IPS DF 4.7 (cell line): ENCODE data around the gene GPR78.
"Not testable (repeated sequence)": the region's sequence is repeated elsewhere in the genome, so short reads cannot be mapped to it uniquely, and the experiment has no call there.

Experiments
- DNase-seq: peaks from one replicate; pipeline ENCODE4 v3.0.0-alpha.2; 2013; ENCODE audit warnings: low spot score; ENCODE audit errors: extremely low read depth

GPR78 gene

GRCh38 chr4:8614365-8615193, 34.4 kb downstream of the GPR78 start:
- no peak for DNase-seq

GRCh38 chr4:8615366-8615765, 35.2 kb downstream of the GPR78 start:
- DNase-seq: no peak

DNA sequence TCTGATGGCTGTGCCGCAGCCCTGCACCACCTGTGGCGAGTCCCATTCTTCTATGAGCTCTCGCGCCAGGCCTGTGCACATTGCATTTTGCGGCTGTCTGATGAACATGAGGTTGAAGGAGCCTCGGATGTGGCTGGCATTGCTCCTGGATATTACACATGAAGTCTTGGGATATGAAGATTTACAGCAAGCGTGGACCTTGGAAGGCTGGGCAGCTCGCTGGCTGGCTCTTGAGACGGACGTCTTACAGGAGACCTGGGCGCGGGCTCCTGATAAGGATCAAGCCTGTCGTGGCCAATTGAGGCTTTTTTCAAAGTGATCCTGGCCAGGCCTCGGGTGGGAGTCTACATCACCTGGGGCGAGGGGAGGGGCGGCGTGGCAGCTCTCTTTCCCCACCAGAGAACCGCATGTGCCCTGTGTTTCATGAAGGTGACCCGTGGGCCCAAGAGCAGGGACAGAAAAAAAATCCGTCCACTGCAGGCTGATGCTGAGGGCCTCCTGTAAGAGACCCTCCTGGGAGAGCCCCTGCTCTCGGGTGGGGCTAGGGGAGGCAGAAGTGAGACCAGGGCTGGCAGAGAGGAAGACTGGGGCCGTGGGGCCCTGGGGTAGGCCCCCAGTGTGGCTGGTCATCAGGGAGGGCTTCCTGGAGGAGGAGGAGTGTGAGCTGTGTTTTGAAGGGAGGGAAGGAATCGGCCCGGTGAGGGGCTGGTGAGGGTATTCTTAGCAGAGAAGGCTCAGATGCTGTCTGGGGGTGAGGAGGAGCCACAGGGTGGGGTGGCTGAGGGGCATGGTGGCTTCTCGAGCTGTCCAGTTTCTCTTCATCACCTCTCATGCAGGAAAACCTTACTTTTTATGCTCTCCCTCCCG, 36.0 kb downstream of the GPR78 start:
- no peak for DNase-seq

GRCh38 chr4:8616831-8617230, 36.6 kb downstream of the GPR78 start:
- no peak for DNase-seq

GRCh38 chr4:8617486-8618040, 37.4 kb downstream of the GPR78 start:
- no peak for DNase-seq

- DNase-seq: no peak
These were observed 38.2 kb downstream of the GPR78 start for GRCh38 chr4:8618421-8618820.

DNA sequence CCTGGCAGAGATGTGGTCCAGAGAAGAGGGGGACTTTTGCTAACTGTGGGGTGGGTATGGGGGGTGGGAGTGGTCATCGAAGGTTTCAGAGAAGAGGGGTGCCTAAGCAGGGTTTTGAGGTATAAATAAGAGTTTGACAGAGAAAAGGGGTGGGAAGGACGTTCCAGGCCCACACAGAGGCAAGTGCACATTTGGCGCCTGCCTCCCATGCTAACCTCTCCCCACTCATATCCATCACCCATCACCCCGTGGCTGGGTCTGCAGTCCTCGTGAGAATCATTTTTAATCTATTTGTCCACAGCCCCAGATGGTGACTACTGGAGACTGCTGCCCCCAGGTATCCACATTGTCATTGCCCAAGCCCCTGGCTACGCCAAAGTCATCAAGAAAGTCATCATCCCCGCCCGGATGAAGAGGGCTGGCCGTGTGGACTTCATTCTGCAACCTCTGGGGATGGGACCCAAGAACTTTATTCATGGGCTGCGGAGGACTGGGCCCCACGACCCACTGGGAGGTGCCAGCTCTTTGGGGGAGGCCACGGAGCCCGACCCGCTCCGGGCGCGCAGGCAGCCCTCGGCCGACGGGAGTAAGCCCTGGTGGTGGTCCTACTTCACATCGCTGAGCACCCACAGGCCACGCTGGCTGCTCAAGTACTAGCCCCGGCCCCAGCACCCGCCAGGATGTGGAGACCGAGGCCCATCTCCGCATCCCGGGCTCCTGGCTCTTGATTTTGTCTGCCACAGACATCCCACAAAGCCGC, 38.9 kb downstream of the GPR78 start:
- DNase-seq: no peak

GRCh38 chr4:8621135-8621534, 40.9 kb downstream of the GPR78 start:
- not testable (repeated sequence) for DNase-seq

- not testable (repeated sequence) for DNase-seq
These were observed 44.5 kb downstream of the GPR78 start for GRCh38 chr4:8624601-8625272.

DNA sequence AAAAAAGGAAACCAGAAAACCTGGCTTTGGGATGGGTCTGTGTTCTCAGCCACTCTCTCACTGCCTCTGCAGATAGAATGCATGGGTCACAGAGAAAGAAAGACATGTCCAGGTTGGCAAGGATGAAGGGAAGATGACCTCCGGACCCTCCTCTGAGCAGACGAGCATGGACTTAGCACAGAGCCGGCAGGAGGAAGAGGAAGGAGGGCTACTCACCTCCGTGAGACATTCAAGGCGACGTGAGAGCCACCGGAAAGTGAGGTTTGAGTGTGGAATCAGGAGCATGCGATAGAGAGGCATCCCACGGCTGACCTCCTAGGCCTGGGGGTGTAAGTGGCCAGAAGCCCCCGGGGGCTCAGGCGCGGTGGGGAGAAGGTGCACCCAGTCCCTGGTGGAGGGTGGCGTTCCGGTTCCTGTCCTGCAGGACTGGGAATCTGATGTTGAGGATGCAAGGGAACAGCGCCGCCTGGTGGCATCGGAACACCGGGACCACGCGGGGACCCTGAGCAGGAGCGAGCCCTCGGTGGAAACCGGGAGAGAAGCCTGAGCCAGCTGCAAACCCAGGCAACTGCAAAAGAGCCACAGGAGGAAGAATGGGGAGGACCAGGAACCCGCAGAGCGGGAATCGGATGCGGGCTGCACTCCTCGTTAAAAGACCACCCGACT, 50.2 kb downstream of the GPR78 start:
- DNase-seq: not testable (repeated sequence)

DNA sequence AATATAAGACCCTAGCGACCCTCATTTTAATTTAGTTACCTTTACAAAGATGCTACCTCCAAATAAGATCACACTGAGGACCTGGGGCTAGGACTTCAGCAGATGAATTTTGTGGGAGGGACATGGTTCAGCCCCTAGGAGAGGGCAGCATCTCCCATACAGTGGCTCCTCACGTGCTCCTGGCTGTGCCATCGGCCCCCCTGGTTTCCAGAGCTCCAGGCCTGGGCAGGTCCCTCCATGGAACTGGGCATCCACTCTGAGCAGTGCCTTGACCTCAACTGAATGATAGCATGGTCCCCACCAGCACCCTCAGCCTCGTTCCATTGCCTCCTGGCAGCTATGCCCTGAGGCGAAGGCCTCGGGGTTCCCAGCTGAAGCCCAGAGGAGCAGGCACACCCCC, 51.7 kb downstream of the GPR78 start:
- not testable (repeated sequence) for DNase-seq

DNA sequence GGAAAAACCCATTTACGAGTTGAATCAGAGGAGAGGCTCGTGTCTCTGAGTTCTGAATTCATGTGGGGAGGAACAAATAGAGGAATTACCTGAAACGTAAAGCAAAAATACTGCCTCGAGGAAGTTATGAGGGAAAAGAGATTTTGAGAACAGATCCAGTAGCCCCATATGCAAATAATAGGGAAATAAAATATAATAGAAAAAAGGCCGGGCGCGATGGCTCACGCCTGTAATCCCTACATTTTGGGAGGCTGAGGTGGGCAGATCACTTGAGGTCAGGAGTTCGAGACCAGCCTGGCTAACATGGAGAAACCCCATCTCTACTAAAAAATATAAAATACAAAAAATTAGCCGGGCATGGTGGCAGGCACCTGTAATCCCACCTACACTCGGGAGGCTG, 54.6 kb downstream of the GPR78 start:
- DNase-seq: not testable (repeated sequence)

- not testable (repeated sequence) for DNase-seq
These were observed 55.8 kb downstream of the GPR78 start for GRCh38 chr4:8635897-8636554.
